Esophagus muscularis mucosa (tissue), 4 donors: ENCODE measurements around the gene CEP97.
"Not testable (repeated sequence)": the region's sequence is repeated elsewhere in the genome, so short reads cannot be mapped to it uniquely, and the experiment has no call there.

Source experiments
- EP300 ChIP-seq: sonication (generic); formaldehyde crosslinking; IDR thresholded peaks from one replicate; pipeline ENCODE4 v1.6.1; 2017; ENCODE audit warnings: antibody characterized with exemption
- POLR2A ChIP-seq: fragments of 450-650 bp; IDR thresholded peaks from one replicate; pipeline ENCODE4 v1.6.1; 2017; ENCODE audit warnings: antibody characterized with exemption, moderate library complexity, mild to moderate bottlenecking, low read depth
- TF ChIP-seq, protein P1 (sequence below), 3 experiments: fragments of 200-600 bp in 2 of 3; fragments of 450-650 bp in 1 of 3; sonication (generic) in 2 of 3; IDR thresholded peaks; one replicate each; pipeline ENCODE4 v1.5.1; 2017 to 2019; ENCODE audit warnings: antibody characterized with exemption in 3 of 3, mild to moderate bottlenecking in 2 of 3, moderate library complexity in 1 of 3

DNA sequence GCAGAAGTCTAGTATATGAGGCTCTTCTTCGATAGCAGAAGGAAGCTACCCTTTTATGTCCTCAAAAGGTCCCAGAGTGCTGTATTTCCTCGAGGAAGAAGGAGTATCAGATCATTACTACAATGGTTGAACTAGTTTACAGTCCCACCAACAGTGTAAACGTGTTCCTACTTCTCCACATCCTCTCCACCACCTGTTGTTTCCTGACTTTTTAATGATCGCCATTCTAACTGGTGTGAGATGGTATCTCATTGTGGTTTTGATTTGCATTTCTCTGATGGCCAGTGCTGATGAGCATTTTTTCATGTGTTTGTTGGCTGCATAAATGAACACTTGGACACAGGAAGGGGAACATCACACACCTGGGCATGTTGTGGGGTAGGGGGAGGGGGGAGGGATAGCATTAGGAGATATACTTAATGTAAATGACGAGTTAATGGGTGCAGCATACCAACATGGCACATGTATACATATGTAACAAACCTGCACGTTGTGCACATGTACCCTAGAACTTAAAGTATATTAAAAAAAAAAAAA, 53.4 kb downstream of the CEP97 start:
- not testable (repeated sequence) for TF ChIP-seq POLR2A, EP300
- TF ChIP-seq, protein P1, sequence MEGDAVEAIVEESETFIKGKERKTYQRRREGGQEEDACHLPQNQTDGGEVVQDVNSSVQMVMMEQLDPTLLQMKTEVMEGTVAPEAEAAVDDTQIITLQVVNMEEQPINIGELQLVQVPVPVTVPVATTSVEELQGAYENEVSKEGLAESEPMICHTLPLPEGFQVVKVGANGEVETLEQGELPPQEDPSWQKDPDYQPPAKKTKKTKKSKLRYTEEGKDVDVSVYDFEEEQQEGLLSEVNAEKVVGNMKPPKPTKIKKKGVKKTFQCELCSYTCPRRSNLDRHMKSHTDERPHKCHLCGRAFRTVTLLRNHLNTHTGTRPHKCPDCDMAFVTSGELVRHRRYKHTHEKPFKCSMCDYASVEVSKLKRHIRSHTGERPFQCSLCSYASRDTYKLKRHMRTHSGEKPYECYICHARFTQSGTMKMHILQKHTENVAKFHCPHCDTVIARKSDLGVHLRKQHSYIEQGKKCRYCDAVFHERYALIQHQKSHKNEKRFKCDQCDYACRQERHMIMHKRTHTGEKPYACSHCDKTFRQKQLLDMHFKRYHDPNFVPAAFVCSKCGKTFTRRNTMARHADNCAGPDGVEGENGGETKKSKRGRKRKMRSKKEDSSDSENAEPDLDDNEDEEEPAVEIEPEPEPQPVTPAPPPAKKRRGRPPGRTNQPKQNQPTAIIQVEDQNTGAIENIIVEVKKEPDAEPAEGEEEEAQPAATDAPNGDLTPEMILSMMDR (IDR thresholded peaks at IDR 0.05) = not testable (repeated sequence)
